Activated CD4-positive, alpha-beta T cell treated with anti-CD3 and anti-CD28 coated beads, Interleukin-2, Interleukin-6, amounts not matched to agents 100 ng/mL and 50 ng/mL, durations not matched to agents 16 hours and 8 hours (primary cell): ENCODE data around the gene SGO1.

Experiments used
- DNase-seq: peaks from one replicate; pipeline ENCODE4 v3.0.0-alpha.2; 2020

Gene SGO1

DNA sequence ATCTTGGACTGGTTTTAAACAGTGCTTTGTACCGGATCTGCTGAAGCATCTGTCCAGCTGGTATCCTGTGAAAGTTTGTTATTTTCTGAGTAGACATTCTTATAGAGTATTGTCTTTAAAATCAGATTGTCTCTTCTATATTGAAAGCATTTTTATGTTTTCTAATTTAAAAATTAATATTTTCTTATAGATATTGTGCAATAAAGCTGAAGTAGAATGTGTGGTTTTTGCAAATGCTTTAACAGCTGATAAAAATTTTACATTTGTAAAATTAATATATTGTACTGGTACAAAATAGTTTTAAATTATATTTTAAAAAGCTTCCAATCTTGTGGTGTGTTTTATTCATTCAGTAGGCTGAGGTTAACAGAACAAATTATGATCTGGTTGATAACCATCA is 31.9 kb downstream of the SGO1 start:
- DNase-seq = no peak

DNA sequence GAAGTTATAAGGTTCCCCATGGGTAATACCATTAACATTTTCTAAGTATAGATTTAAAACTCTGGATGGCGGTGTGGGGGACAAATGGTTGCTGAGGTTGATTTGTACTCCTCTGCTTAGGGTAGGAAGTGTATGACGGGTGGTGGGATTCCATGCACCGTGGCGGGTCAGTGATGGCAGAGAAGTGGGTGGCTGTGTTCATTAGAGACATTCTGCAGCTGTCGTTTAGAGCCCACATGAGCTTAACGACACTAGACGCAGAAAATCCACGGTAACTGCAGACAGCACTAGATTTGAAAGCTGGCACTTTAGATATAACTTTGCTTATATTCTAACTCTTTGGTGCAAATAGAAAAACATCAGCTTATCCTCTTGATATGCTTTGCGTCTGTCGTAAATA is 37.5 kb downstream of the SGO1 start:
- DNase-seq = no peak

DNA sequence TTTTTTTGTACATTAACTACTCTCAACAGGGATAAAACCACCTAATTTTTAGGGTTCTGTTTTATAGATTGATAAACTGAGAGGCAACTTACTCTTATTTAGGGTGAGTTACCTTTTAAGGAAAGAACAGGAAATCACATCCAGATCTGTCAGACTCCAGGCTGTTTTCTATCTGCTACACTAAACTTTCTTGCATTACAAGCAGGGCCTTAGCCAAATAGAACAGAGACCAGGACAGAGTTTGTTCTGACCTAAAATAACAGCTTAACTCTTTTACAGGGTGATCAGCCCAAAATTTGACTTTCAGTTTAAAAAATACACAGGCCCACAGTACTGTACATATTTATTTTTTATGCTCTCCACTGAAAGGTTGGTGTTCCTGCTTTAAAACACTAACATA is 38.6 kb downstream of the SGO1 start:
- no peak for DNase-seq

DNA sequence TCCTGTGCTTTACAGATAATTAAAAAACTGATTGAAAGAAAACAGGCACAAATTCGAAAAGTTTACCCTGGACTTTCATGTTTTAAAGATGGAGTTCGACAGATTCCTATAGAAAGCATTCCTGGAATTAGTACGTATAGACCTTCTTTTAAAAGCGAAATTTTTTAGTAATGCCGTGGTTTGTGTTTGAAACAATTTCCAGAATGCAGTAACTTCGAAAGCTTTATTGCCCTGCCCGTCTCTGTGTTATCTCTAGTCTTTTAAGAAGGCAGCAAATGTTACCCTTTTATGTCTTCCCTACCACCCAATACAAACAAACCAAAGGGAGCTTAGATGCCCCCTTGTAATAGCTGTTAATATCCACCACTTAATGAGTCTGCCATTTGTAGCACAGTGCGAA is 39.7 kb downstream of the SGO1 start:
- DNase-seq = no peak

DNA sequence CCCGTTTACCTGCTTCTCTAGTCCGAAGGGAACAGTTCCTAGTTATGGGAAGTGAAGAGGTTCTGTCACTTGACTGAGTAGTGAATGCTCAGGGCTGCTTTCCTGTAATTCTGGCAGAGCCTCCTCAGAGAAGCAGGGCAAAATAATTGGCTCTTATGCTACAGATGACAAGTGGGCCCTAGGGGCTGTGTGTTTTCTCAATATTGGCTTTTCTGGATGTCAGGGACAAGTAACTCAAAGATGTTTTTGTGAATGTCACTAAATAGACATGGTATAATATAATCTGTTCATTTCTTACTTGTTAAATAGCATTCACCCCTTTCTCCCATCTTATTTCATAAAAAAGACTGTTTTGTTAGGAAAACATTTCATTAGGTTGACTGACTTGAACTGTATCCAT is 40.1 kb downstream of the SGO1 start:
- DNase-seq = no peak

DNA sequence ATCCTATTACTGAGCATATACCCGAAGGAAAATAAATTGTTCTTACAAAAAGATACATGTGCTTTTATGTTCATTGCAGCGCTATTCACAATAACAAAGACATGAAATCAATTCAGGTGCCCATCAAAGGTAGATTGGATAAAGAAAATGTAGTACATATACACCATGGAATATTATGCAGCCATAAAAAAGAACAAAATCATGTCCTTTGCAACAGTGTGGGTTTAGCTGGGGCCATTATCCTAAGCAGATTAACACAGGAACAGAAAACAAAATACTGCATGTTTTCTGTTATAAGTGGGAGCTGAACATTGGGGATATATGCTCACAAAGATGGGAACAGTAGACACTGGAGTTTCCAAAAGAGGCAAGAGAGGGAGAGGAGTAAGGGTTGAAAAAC is 42.5 kb downstream of the SGO1 start:
- no peak for DNase-seq

DNA sequence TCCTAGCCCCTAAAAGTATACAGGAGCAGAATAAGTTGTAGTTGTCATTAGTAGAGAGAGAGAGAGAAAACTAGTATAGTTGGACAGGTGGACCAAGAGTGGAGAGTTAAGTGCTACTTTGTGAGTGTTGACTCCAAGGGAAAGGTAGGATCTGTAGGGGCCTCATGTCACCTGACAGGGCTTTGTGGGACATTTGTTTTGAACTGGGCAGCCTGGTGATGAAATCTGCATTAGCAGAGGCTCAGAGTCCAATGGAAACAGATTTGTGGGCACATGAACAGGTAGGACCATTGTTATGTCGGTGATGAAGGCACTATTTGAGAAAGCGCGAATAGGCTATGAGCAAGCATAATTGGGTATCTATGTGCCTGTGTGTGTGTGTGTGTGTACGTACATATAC is 43.5 kb downstream of the SGO1 start:
- no peak for DNase-seq

DNA sequence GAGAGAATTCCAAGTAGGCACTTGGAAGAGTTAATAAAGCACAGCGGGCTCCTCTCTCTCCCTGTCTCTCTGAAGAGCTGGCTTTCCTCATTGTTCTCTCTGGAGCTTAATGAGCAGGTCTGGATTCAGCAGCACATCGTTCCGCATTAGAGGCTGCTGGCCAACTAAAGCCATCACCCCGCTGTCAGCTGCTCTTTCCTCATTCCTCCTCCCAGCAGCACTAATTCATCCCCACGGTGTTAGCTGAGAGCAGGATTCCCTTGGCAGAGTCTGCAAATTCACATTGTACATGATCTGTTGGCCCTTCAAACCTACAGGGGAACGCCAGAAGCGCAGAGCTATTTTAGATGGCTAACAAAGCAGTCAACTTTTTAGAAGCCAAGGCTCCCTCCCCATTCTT is 44.2 kb downstream of the SGO1 start:
- DNase-seq = no peak

DNA sequence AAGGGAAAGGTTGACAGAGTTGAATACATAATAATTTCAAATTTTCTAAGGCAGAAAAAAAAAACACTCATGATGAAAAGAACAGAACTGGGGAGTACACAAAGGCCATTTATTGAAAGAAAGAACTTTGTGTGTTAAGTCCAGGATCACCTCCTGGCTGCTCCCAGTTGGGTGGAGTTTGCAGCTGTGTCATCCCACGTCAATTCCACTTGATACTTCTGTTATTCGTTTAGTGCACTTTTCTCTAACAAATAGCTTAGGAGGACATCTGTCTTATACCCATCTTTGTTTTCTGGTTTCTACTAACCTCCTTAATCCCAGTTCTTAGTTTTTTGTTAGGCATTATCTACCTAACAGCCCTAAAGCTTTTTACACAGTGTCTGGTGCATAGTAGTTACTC is 44.7 kb downstream of the SGO1 start:
- DNase-seq = no peak

DNA sequence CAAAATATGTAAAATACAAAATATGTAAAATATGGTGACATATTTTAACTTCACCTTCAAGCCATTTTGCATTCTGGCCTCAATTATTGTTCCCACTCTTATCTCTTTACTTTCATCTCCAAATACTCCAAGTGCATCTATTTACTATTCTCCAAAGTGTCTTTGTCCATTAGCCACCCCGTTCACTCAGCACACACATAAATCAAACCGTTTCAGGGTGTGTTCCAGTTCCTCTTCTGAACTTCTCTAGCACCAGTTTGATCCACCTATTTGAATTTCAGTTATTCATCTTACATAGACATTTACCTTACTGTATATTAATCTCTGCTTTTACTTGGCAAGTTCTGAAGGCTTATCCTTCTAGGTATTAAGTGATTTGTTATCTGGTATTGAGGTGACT is 45.1 kb downstream of the SGO1 start:
- no peak for DNase-seq

DNA sequence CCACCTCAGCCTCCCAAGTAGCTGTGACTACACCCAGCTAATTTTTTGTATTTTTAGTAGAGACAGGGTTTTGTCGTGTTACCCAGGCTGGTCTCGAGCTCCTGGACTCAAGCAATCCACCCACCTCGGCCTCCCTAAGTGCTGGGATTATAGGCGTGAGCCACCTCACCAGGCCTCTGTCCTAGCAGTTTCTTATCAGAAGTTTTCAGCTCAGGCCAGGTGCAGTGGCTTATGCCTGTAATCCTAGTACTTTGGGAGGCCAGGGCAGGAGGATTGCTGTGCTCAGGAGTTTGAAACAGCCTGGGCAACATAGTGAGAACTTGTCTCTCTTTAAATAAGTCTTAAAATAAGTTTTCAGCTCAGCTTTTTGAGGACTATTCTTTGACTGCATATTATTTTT is 48.4 kb downstream of the SGO1 start:
- no peak for DNase-seq

DNA sequence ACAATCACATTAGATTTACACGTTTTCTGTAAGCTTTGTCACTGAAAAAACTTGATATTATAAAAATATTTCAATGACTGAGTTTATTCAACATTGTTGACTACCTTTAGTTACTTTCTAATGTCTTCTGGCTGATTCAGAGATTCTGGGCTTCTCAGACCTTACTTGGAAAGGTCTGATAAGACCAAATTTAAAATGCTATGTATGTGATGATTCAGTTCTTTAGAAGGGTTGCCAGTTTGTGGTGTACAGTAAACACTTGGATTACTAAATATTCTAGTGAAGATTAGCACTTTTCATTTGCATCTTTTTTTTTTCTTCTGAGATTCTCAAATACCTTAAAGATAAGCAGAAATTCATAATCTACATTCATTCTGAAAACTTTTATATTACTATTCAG is 49.8 kb downstream of the SGO1 start:
- DNase-seq = no peak

DNA sequence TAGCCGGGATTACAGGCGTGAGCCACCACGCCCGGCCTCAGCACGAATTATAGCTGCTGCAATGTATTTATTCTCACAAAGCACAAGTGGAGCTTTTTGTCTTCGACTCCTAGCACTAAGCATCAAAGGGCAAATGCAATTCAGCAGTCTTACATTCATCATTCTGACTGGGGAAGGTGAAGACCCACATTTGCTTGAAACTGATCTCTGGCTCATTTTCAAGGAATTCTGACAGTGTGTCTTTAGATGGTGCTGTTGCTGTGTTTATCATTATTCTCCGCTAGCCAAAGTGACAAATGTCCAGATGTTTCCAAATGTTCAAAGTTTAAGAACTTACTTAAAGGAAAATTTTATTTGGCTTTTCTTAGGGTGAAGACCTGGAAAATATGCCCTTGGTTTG is 55.9 kb downstream of the SGO1 start:
- DNase-seq = no peak

DNA sequence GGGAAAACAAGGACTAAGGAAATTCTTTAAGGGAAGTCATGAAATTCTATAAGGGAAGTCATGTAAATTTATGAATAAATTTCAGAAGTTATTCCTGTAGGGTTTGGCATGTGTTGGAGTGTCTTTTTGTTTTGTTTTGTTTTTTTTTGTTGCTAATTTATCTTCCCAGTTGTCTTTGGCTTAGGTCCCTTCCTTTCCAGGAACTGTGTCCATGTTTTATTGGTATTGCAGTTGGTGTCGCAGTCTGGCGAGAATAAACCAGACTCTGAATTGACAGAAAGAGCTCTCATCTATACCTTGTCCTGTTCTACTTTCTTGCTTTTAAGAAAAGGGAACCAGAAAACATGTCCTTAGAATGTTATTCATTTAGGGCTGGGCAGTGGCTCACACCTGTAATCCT is 57.6 kb downstream of the SGO1 start:
- DNase-seq = no peak

DNA sequence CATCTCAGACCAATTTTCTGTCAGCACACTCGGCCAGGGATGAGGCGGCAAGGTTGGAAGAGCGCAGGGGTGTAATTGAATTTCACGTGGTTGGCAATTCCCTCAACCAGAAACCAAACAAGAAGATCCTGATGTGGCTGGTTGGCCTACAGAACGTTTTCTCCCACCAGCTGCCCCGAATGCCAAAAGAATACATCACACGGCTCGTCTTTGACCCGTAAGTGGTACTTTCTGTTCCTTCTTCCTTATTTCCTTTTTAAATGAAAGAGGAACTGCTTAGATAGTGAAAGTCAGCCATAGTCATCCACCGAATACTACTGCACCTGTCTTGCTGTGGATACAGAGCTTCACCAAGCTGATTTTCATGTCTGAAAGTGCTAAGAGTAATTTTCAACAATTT is 60.1 kb downstream of the SGO1 start:
- DNase-seq = no peak

DNA sequence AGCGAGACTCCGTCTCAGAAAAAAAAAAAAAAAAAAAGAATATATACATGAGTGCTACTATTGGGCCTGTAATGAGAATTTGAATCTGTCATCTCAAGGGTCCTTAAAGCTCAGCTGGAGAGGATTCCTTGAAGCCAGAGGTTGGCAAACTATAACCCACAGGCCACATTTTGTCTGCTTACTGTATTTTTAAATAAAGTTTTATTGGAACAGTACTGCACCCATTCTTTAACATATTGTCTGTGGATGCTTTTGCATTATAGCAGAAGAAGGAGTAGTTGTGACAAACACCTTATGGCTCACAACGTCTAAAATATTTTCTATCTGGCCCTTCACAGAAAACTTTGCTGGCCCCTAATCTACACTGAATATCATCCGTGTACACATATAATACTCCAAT is 60.7 kb downstream of the SGO1 start:
- no peak for DNase-seq

DNA sequence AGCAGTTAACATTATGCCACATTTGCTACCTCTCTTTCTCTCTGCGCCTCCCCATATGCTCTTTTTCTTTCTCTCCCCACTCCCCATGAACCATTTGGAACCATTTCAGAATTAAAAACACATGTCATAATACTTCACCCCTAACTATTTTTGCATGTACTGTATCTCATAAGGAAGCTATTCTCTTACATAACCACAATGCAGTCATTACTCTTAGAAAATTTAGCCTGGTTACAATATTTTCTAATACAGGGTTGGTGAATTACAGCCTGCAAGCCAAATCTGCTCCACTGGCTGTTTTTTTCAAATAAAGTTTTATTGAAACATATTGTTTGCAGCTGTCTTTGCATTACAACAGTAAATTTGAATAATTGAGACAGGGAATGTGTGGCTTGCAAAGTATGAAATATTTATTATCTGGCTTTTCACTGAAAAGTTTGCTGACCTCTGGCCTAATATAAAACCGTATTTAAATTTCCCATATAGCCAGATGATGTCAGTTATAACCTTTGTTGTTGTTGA is 62.8 kb downstream of the SGO1 start:
- DNase-seq = no peak

DNA sequence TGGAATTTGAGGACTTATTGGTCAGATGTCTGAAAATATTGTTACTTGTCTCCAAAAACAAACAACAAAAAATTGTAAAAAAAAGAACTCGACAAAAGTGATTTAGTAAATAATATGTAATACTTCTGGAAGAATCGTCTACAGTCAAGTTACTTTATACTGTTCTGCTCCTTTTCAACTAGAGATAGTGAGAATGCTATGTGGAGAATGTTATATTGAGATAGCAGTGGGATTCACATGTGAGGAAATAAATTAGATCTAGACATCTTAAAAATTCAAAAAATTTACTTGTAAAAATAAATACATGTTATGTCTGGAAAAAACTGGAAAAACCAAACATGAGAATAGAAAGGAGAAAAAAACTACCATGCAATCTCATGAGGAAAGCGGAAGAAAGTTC is 64.9 kb downstream of the SGO1 start:
- DNase-seq = no peak
